Neural progenitor cell (in vitro differentiated cells): Measurements from ENCODE around the gene MAN1A1.

Source experiments
- CTCF ChIP-seq: fragments of 200-600 bp; sonication (generic); IDR thresholded peaks from 2 replicates; pipeline ENCODE4 v1.5.1; 2017; ENCODE audit warnings: antibody characterized with exemption, mild to moderate bottlenecking
- EZH2 ChIP-seq: fragments of 200-600 bp; sonication (generic); IDR thresholded peaks from 2 replicates; pipeline ENCODE4 v1.6.1; 2017; ENCODE audit warnings: antibody characterized with exemption, mild to moderate bottlenecking, moderate library complexity

- TF ChIP-seq EZH2 (no peak), CTCF (no peak)
Measured at GRCh38 chr6:119162134-119162775, 187.3 kb downstream of the MAN1A1 start.
